GM18520 (cell line): ENCODE results near the gene CAMTA1.

Experiments
- ATAC-seq: cut with Tn5 transposase; IDR thresholded peaks from one replicate; pipeline ENCODE4 v1.9.1; 2021; ENCODE audit not compliant: unreplicated experiment

CAMTA1 gene

DNA sequence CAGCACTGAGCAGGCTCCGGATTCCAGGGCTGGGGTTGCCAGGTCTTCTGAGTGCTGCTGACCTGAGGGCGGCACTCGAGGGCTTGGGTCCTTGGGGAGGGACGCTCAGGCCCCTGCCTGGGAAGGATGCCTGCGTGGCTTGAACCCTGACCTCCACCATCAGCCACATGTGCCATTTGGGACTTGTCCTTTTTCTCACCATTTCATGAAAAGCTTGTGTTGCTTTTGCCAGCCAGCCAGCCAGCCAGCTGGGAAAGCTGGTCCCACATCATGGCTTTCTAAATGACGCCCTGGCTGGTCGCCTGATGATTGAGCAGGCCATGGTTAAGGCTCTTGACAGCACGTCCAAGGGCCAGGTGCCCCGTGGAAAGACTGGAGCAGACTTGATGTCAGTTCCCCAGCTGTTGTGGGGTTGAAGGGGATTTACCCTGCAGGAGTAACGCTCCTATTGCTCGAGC is 168.7 kb downstream of the CAMTA1 start:
- no peak for ATAC-seq

DNA sequence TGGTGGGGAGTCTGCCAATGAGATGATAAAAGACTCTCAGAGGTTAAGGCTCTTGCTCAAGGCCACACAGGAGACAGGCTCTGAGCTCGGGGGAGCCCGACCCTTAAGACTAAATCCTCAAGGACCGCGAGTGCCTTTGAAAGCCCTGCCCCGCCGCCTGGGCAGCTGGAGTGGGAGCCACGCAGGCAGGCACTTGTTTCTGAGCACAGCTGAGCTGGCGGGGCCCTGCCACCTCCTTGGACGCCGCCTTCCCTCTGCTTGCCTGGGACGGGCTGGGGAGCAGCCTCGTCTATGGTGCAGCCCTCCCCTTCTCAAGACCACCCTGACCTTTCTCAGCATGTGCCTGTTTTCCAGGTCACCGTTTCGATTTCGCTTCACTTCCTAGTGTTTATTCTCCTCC is 169.3 kb downstream of the CAMTA1 start:
- no peak for ATAC-seq

DNA sequence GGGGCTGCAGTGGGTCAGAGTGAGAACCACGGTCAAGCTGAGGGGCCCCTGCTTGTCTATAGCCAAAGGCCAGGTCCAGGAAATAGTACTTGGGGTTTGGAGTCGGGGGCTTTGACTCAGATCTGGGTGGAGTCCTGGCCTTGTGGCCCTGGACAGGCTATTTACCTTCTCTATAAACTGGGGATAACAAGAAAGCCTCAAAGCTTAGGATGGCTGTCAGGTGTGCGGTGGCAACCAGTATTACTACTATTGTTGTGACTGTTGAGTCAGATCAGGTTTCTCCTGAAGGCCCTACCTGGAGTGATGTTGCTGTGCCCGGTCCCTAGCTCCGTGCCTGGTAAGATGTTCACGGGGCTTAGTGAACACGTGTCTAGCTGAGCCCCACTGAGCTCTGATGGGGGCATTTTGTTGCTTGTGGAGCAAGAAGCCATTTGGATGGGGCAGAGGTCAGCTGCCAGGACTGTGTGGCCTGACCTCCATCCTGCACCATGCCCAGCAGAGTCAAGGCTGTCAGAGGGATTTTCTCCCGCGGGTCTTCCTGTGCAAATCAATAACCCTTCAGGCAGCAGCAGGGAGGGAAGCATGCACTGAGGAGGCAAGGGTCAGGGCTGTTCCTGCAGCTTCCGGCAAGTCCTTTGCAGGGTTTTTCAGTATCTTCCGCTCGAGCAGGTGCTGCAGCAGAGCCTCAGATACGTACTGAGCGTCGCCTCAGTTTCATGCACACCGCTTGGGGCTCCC is 170.3 kb downstream of the CAMTA1 start:
- no peak for ATAC-seq

DNA sequence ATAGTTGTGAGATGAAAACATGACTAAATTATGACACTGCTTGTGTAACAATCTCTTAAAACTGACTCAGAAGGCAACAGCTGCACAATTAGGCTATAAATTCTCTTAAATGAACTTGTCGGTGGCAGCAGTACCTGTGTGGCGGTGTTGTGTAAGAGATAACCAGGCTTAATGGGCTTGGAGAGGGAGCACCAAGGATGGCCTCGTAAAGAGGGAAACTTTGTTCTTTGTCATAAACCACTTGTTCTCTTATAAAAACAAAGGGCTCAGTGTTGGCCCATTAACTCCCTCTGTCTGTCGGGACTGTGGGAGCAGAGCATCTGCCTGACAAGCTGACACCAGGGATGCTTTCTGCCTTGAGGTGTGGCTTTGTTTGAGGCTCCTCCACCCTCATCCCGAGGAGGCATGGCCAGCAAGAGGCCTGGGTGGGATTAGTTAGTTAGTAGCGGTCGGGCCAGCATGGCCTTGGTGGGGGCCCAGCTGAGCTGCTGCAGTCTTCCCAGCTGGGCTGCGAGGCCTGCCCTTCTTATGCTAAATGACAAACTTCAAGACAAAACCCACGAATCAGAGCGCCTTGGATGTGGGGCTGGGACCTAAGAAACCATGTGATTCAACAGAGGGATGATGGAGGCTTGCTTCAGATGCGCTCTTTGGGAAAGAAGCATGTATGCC is 171.4 kb downstream of the CAMTA1 start:
- no peak for ATAC-seq

DNA sequence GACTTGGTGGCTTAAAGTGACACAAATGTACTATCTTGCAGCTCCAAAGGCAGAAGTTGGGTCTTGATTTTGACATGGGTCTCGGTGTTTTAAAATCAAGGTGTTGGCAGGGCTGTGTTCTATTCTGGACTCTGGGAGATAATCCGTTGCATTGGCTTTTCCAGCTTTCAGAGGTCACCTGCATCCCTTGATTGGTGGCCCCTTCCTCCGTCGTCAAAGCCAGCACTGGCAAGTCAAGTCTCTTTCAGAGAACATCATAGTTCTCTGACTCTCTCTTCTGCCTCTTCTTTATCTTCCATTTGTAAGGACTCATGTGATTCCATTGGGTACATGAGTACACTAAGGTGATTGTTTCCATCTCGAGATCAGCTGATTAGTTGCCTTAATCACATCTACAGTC is 172.1 kb downstream of the CAMTA1 start:
- ATAC-seq, result no peak

DNA sequence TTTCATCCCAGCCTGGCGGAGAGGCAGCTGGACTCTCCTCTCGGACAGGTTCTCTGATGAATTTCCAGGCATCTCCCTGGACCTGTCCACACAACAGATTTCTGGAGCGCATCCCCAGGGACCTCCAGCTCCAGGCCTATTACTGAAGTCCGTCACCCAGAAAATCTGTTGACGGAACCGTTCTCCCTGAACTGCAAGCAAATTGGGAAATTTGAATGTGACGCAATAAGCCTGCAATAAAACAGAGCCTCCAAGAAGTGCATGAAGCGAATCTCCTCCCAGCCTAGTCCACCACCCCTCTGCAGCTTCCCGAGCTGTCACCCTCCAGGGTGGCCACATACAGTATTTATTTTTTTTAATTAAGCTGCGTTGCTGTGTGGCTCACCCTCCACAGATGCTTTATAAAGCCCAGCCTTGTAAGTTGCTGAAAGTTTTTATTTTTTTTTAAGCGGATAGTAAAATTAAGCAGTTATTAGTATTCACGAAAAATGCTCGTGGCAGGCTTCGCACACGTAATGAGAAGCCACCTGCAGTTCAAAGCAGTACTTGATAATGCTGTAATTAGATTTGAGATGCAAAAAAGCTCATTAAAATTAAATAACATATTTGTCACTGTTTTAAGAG is 173.3 kb downstream of the CAMTA1 start:
- no peak for ATAC-seq

DNA sequence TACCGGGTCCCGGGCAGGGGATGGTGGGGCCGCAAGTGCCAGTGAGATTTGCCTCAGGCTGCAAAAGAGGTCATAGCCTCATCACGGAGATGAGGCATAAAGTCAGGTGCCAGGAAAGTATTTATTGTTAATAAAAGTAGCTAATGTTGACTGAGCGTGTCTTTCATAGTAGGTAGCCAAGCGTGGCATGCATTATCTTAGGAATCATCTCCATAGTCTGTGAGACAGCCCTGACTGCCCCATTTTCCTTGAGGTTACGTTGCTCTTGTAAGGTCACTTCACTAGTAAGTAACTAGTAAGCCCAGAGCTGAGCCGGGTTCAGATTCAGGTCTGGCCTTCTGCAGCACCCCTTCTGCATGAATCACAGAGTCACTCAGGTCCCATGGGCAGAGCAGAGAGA is 174.2 kb downstream of the CAMTA1 start:
- no peak for ATAC-seq

DNA sequence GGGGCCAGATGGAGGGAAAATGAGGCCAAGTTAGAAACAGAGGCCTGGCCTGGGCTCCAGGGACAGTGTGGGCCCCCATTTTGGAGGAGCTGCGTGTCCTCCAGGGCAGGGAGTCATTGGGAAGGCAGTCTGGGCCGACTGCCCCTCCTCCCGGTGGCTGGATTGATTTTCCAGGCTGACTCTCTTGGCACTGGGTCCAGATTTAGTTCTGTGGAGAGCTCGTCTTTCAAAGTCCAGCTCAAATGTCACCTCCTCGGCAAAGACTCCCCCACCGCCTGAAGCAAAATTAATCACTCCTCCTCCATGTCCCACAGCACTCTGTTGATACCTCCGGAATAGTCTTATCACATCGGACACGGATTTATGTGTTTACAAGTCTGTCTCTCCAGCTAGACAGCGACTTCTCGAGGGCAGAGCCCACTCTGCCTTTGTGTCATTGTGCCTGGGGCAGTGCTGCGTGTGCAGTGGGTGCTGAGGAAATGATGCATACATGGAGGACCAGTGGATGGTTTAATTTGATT is 175.1 kb downstream of the CAMTA1 start:
- ATAC-seq, result no peak

DNA sequence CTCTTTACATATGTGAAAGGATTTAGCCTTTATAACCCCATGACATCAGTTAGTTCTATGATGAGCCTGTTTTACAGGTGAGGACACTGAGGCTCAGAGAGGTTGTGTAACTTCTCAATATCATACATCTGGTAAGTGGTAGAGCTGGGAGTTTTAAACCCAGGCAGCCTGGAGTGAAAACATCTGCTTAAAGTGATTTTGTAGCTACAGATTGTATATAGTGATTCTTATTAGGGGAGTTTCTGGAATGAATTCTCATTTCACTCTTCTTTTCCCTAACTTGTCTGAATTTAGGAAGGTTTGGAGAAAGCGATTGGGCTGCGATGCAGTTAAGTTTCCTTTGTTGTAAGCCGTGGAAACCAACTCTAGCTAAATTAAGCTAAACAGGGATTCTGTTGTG is 175.6 kb downstream of the CAMTA1 start:
- no peak for ATAC-seq

DNA sequence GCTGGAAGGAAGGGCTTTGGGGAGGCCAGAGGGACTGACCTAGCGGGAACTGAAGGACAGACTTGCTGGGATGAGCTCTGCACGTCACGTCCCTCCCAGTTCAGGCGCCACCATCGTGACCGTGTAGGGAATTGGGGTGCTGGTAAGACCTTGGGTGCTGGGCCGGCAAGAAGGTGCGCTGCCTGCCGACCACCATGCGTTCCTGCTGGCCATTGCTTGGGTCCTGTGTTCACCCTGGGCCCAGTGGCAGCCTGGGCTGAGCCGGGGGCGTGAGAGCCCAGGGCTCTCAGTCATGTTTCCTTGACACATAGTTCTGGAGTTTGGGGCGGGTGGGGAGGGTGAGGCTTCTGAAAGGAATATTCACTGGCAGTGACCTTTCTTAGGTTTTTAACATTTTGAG is 176.0 kb downstream of the CAMTA1 start:
- ATAC-seq, result no peak

DNA sequence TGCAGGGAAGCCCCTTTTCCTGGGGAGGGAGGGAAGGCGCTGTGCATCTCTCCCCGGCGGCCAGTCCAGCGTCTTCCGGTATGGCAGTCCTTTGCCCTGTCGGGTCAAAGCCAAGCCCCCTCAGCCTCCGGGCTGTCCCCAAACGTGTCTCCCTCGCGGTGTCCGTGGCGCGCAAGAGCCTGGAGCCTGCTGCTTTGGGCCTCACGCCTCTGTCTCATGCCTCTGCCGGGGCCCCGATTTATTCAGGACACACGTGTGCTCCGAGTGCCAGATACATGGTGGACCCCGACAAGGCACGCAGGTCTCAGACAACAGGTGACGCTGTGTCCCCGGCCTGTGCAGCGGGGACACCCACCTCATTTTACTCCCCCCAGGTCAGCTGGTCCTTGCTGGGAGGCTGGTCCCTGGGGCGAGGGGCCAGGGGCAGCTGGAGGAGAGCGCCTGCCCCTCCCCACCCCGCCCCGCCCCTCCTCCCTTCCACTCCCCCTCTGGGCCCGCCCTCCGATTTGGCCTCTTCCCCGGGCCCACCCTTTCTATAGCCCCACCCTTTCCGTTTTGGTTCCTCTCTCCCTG is 176.7 kb downstream of the CAMTA1 start:
- ATAC-seq, result no peak

DNA sequence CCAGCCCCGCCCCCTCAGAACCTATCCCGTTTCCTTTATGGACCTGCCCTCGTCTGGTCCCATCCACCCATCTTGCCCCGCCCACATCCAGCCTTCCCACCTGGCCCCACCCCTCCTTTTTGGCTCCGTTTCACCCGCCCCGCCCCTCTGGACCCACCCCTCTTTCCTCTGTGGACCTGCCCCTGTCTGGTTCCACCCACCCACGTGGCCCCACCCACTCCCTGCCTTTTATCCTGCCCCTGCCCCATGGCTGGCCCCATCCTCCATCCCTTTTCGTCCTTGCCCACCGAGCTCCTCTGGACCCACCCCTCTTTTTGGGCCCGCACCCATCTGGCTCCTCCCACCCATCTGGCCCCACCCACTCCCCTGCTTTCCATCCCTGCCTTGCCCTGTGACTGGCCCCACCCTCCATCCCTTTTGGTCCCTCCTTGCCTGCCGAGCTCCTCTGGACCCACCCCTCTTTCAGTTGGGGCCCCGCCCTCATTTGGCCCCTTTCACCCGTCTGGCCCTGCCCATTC is 177.3 kb downstream of the CAMTA1 start:
- no peak for ATAC-seq

DNA sequence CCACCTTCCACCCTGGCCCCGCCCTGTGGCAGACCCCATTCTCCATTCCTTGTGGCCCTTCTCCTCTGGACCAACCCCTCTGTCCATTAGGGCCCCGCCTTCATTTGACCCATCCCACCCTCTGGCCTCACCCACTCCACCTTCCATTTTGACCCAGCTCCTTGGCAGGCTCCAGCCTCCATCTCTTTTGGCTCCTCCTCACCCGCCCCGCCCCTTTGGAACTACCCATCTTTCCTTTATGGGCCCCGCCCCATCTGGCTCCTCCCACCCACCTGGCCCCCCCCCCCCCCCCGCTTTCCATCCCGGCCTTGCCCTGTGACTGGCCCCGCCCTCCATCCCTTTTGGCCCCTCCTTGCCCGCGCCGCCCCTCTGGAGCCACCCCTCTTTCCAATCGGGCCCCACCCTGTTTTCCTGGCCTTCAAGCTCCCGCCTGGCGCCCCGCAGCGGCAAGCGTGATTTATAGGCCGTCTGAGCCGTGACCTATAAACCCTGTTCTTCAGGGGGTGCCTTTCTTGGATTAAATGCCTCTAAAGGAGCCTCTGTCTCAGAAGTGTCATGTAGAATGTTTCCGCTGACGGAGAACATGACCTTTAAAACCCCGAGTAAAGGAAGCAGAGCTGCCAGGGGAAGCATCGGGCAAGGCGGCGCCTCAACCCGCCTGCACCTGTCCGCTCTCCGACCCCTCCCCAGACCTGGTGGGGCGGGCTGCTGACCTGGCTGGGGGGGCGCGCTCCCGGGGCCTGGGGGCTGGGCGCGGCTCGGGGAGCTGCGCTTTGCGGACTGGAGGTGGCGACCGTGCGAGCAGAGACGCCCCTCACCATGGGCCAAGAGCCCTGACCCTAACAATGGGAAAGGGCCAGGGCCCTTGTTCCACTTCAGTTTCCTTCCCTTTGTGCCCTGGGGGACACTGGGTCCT is 178.0 kb downstream of the CAMTA1 start:
- ATAC-seq, result no peak

DNA sequence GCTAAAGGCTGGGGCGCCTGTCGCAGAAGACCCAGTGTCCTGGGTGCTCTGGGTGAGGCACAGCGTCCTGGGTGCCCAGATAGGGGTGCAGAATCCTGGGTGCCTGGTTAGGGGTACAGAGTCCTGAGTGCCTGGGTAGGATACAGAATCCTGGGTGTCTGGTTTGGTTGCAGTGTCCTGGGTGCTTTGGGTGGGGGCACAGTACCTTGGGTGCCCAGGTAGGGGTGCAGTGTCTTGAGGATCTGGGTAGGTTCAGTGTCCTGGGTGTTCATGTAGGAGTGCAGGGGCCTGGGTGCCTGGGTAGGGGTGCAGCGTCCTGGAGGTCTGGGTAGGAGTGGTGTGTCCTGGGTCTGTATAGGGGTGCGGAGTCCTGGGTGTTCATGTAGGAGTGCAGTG is 178.7 kb downstream of the CAMTA1 start:
- no peak for ATAC-seq

DNA sequence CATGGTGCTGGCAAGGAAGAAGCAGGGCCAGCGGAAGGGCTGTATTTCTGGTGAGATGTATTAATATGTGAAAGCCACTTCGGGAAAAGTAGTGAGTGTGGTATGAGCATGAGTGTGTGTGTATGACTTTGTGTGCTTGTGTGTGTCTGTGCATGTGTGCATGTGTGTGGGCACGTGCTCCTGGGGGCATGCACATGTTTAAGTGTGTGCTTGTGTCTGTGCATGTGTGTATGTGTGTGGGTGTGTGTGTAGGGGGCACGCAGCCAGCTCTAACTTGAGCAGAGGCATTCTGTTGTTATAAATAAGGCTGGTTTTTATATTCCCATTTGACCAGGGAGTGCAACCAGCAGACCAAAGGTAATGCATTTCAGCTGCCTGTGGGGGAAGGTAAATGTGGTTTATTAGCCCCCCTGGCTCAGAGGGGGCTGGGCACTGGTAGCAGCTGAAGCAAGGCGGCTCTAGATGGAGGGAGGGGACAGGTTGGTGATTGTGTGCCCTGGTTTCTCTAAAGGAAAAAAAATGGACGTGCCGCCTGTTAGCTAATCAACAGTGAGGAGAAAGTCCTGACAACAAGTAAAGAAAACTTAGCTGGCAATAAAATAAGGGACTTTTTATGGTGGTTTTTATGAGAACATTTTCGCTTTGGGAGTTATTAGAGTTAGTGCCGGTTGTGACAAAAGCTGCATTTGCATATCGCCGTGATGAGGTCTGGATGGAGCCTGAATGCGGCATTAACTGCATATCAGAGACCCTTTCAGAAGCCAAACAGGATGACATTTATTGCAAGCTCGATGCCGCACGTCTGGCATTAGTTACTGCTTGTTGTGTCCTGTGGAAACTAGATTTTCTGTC is 180.1 kb downstream of the CAMTA1 start:
- ATAC-seq, result no peak

DNA sequence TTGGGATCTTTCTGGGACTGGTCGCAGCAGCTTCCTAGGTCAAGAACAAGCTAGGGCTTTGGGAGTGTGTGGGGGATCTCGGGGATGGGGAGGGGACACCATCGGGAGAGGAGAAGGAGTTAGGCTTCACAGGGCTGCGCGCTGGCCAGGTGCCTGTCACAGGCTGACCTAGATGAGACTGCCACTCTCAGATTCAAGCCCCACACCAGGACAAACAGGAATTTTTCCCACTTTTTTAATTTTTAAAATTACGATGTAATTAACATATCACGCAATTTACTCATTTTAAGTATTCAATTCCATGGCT is 180.6 kb downstream of the CAMTA1 start:
- no peak for ATAC-seq

DNA sequence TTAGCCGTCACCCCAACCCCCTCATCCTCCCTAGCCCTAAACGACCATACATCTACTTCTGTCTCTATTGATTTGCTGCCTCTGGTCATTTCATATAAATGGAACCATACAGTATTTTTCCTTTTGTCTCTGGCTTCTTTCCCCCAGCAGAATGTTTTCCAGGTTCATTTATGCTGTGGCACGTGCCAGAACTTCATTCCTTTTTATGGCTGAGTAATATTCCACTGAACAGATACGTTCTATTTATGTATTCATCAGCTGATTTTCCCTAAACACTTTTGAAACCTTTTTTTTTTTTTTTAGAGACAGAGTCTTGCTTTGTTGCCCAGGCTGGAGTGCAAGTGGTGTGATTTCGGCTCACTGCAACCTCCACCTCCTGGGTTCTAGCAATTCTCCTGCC is 181.1 kb downstream of the CAMTA1 start:
- no peak for ATAC-seq

DNA sequence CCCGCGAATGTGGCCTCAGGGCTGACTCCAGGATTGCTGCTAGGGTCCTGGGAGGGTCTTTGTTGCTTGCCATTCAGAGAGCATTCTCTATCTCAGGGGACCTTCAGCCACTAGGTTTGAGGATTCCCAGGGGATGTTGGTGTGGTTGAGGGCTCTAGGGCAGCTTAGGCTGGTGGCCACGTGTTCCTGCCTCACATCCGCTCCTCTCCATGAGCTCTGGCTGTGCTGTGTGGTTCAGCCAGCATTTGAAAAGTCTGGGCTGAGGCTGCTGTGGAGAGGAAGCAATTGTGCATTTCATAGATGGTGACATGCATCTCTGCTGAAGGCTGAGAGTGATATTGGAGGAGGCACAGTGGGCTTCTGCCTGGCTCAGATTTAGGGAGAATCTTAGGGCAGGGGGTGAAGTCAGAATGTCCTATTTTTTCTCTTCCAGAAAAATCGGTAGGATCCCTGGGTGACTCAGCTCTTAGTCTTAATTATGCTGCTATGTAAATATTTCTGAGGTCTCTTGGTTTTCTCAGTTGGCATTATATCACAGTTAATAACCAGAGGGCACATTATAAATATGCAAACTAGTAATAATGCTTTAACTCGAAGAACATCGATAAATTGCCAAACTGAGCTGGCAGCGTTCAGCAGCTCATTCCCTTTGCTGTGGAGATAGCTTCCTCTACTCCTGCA is 182.3 kb downstream of the CAMTA1 start:
- ATAC-seq, result no peak

DNA sequence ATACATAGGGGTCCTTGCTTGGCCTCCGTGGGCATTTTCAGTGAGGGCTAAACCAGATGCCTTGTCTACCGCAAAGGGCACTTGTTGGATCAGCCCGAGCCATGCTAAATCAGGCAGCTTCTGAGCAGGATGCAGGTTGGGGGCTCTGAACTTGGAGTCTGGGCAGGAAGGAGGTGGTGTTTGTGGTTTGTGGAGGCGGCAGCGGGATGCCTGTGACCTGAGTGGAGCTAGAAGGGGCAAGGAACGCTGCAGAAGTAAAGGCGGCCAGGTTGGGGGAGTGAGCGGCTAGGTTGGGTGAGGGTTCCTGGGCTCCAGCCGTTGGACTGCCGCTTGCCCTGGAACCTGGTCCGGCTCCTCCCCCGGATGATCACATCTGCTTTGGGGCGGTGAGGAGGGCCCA is 183.9 kb downstream of the CAMTA1 start:
- no peak for ATAC-seq
